K562 (cell line): ENCODE results near the gene SLC4A5. TPM values are rescaled to one million over a fixed set of nuclear protein-coding genes. Genes with fewer than 3 reads are reported as not detected.

Experiments used
- ARID2 ChIP-seq: fragments of 450-650 bp; IDR thresholded peaks from 2 replicates; pipeline ENCODE4 v1.6.1; 2017; ENCODE audit warnings: antibody characterized with exemption, mild to moderate bottlenecking
- BACH1 ChIP-seq: fragments of 200-800 bp; sonication (Bioruptor generic); IDR thresholded peaks from 2 replicates; pipeline ENCODE4 v1.6.1; 2016; ENCODE audit warnings: missing genetic modification characterization, missing compliant biosample characterization
- BCOR ChIP-seq: fragments of 450-650 bp; IDR thresholded peaks from 2 replicates; pipeline ENCODE4 v1.6.1; 2016
- CBX2 ChIP-seq: fragments of 200-600 bp; sonication (generic); IDR thresholded peaks from one replicate; pipeline ENCODE4 v1.6.1; 2012; ENCODE audit warnings: mild to moderate bottlenecking, low read length, inconsistent platforms; ENCODE audit not compliant: insufficient read depth, poor library complexity, severe bottlenecking
- CHD2 ChIP-seq: IDR thresholded peaks from 2 replicates; pipeline ENCODE4 v1.6.1; 2011; ENCODE audit warnings: low read depth, low read length
- CHD4 ChIP-seq: fragments of 200-600 bp; sonication (generic); IDR thresholded peaks from 3 replicates; pipeline ENCODE4 v1.6.1; 2012; ENCODE audit warnings: low read depth, mild to moderate bottlenecking, mixed read lengths, low read length, inconsistent platforms; ENCODE audit not compliant: insufficient read depth, insufficient replicate concordance, poor library complexity, severe bottlenecking
- CTBP1 ChIP-seq: fragments of 450-650 bp; IDR thresholded peaks from 2 replicates; pipeline ENCODE4 v1.6.1; 2016; ENCODE audit warnings: borderline replicate concordance
- DNMT1 ChIP-seq: fragments of 450-650 bp; IDR thresholded peaks from 2 replicates; pipeline ENCODE4 v1.6.1; 2016; ENCODE audit warnings: antibody characterized with exemption, mild to moderate bottlenecking
- FOXP1 ChIP-seq: sonication (generic); formaldehyde crosslinking; IDR thresholded peaks from 2 replicates; pipeline ENCODE4 v1.8.0; 2022; ENCODE audit warnings: mild to moderate bottlenecking, missing genetic modification reagents
- HNRNPK ChIP-seq: fragments of 200-400 bp; formaldehyde crosslinking; IDR thresholded peaks from one replicate; pipeline ENCODE4 v1.6.1; 2018; ENCODE audit warnings: mild to moderate bottlenecking, low read depth, low read length; ENCODE audit not compliant: poor library complexity, severe bottlenecking
- LEF1 ChIP-seq: fragments of 450-650 bp; IDR thresholded peaks from 2 replicates; pipeline ENCODE4 v1.6.1; 2016; ENCODE audit warnings: mild to moderate bottlenecking
- MAFK ChIP-seq: IDR thresholded peaks from 2 replicates; pipeline ENCODE4 v1.6.1; 2011; ENCODE audit warnings: low read length, improper control_type of control experiment
- MCM3 ChIP-seq: fragments of 450-650 bp; IDR thresholded peaks from 2 replicates; pipeline ENCODE4 v1.6.1; 2016
- NCOA6 ChIP-seq: fragments of 450-650 bp; IDR thresholded peaks from 2 replicates; pipeline ENCODE4 v1.6.1; 2017; ENCODE audit warnings: mild to moderate bottlenecking
- NEUROD1 ChIP-seq: fragments of 150-350 bp; IDR thresholded peaks from 2 replicates; pipeline ENCODE4 v1.6.1; 2014; ENCODE audit warnings: borderline replicate concordance, low read length, low read depth; ENCODE audit not compliant: partially characterized antibody
- NFE2 ChIP-seq: IDR thresholded peaks from 2 replicates; pipeline ENCODE4 v1.6.1; 2014; ENCODE audit warnings: antibody characterized with exemption, low read depth
- POLR3G ChIP-seq: IDR thresholded peaks from 2 replicates; pipeline ENCODE4 v1.6.1; 2011; ENCODE audit not compliant: insufficient read length, insufficient replicate concordance; ENCODE audit errors: extremely low read depth
- RB1 ChIP-seq: fragments of 450-650 bp; IDR thresholded peaks from 2 replicates; pipeline ENCODE4 v1.6.1; 2017; ENCODE audit warnings: low read depth, mild to moderate bottlenecking
- SIN3B ChIP-seq: fragments of 450-650 bp; IDR thresholded peaks from 2 replicates; pipeline ENCODE4 v1.6.1; 2017; ENCODE audit warnings: low read depth, mild to moderate bottlenecking, moderate library complexity
- ZC3H11A ChIP-seq: IDR thresholded peaks from 2 replicates; pipeline ENCODE4 v1.6.1; 2012; ENCODE audit warnings: low read depth, low read length, improper control_type of control experiment
- ZEB2 ChIP-seq: fragments of 450-650 bp; IDR thresholded peaks from 2 replicates; pipeline ENCODE4 v1.6.1; 2016
- ZNF408 ChIP-seq: fragments of 250-450 bp; sonication (Bioruptor Pico); IDR thresholded peaks from 2 replicates; pipeline ENCODE4 v1.4.0; 2020; ENCODE audit warnings: low read depth, mild to moderate bottlenecking, moderate library complexity
- ZNF785 ChIP-seq: fragments of 250-450 bp; sonication (Bioruptor Pico); IDR thresholded peaks from 2 replicates; pipeline ENCODE4 v1.4.0; 2020; ENCODE audit warnings: mild to moderate bottlenecking
- polyA plus RNA-seq, 8 experiments: library from polyadenylated mRNA; depleted of rRNA in 4 of 8; stranded (reverse) in 5 of 8; unstranded in 3 of 8; fragments of >200 nt; fragmentation: Nextera tagmentation in 2 of 8; fragmentation: Illumina TruSeq in 1 of 8; extraction: Ambion mirVana in 2 of 8; extraction: Trizol in 1 of 8; gene quantifications; 2 replicates each; pipeline versions ENCODE4 v1.2.1 to v1.2.3, GENCODE V29; 2011 to 2014; ENCODE audit warnings: inconsistent platforms in 1 of 8, missing spikeins in 1 of 8
- total RNA-seq, 7 experiments: library from RNA; depleted of rRNA in 6 of 7; stranded (reverse); fragments of >200 nt in 6 of 7; fragmentation: Illumina TruSeq in 2 of 7; extraction: Trizol in 2 of 7; gene quantifications; 2 replicates each; pipeline versions ENCODE4 v1.2.1 to v1.2.3, GENCODE V29; 2011 to 2021; ENCODE audit warnings: low replicate concordance in 1 of 7
- TF ChIP-seq, protein P1 (sequence below): fragments of 250-450 bp; sonication (Bioruptor Pico); IDR thresholded peaks from 2 replicates; pipeline ENCODE4 v1.5.0; 2021; ENCODE audit warnings: mild to moderate bottlenecking, borderline replicate concordance
- TF ChIP-seq, protein P2 (sequence below): fragments of 450-650 bp; formaldehyde crosslinking; IDR thresholded peaks from 2 replicates; pipeline ENCODE4 v1.4.0; 2020; ENCODE audit warnings: mild to moderate bottlenecking, moderate library complexity
- TF ChIP-seq, protein P3 (sequence below): fragments of 450-650 bp; IDR thresholded peaks from 2 replicates; pipeline ENCODE4 v1.6.1; 2016
- TF ChIP-seq, protein P4 (sequence below): sonication (generic); formaldehyde crosslinking; IDR thresholded peaks from 2 replicates; pipeline ENCODE4 v1.8.0; 2022; ENCODE audit warnings: mild to moderate bottlenecking, low read depth, missing genetic modification reagents

Gene SLC4A5
- total and polyA plus RNA-seq, 9 of the 15 experiments (the other 6 are each of a cell fraction or from before 2014, with no cell fraction given): 0.03 to 0.77 (median 0.14) TPM; not detected in 1

DNA sequence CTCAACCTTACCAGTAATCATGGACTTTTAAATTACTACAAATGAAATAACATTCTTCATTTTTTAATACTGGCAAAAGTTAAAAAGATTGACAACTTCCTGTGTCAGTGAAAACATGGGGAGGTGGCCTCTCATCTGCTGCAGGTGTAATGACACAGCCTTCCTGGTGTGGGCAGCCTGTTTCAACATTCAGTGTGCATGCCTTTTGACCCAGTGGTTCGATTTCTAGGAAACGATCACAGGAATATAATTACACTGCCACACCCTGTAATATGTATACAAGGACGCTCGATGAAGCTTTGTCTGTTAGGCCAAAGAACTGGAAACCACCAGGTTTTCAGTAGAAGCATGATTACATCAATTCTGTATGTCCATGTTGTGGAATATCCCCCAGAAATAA is 76.1 kb downstream of the SLC4A5 start (continued):
- TF ChIP-seq, protein P1, sequence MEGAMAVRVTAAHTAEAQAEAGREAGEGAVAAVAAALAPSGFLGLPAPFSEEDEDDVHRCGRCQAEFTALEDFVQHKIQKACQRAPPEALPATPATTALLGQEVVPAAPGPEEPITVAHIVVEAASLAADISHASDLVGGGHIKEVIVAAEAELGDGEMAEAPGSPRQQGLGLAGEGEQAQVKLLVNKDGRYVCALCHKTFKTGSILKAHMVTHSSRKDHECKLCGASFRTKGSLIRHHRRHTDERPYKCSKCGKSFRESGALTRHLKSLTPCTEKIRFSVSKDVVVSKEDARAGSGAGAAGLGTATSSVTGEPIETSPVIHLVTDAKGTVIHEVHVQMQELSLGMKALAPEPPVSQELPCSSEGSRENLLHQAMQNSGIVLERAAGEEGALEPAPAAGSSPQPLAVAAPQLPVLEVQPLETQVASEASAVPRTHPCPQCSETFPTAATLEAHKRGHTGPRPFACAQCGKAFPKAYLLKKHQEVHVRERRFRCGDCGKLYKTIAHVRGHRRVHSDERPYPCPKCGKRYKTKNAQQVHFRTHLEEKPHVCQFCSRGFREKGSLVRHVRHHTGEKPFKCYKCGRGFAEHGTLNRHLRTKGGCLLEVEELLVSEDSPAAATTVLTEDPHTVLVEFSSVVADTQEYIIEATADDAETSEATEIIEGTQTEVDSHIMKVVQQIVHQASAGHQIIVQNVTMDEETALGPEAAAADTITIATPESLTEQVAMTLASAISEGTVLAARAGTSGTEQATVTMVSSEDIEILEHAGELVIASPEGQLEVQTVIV: no peak
- TF ChIP-seq, protein P2, sequence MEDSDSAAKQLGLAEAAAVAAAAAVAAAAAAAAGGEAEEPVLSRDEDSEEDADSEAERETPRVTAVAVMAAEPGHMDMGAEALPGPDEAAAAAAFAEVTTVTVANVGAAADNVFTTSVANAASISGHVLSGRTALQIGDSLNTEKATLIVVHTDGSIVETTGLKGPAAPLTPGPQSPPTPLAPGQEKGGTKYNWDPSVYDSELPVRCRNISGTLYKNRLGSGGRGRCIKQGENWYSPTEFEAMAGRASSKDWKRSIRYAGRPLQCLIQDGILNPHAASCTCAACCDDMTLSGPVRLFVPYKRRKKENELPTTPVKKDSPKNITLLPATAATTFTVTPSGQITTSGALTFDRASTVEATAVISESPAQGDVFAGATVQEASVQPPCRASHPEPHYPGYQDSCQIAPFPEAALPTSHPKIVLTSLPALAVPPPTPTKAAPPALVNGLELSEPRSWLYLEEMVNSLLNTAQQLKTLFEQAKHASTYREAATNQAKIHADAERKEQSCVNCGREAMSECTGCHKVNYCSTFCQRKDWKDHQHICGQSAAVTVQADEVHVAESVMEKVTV: peak; percentile 71
- TF ChIP-seq ZC3H11A (no peak), MAFK (no peak), ZEB2 (0 out of 2 replicates have a peak, but pooled peaks have one; percentile 29), SIN3B (no peak), CHD2 (no peak), FOXP1 (CRISPR knock-in tag) (no peak), CBX2 (no peak), NCOA6 (0 out of 2 replicates have a peak, but pooled peaks have one; percentile 21), NEUROD1 (no peak), HNRNPK (no peak), CHD4 (no peak), BACH1 (no peak), ARID2 (no peak), NFE2 (peak; percentile 52; the same call in 1 of the 2 replicates), DNMT1 (no peak), BCOR (no peak), RB1 (peak; percentile 45; the same call in 1 of the 2 replicates), CTBP1 (peak; percentile 60), POLR3G (no peak), MCM3 (no peak), ZNF785 (CRISPR knock-in tag) (no peak), ZNF408 (no peak), LEF1 (peak; percentile 91; the same call in 1 of the 2 replicates)
- TF ChIP-seq, protein P3, sequence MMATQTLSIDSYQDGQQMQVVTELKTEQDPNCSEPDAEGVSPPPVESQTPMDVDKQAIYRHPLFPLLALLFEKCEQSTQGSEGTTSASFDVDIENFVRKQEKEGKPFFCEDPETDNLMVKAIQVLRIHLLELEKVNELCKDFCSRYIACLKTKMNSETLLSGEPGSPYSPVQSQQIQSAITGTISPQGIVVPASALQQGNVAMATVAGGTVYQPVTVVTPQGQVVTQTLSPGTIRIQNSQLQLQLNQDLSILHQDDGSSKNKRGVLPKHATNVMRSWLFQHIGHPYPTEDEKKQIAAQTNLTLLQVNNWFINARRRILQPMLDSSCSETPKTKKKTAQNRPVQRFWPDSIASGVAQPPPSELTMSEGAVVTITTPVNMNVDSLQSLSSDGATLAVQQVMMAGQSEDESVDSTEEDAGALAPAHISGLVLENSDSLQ: peak; percentile 73
- TF ChIP-seq, protein P4, sequence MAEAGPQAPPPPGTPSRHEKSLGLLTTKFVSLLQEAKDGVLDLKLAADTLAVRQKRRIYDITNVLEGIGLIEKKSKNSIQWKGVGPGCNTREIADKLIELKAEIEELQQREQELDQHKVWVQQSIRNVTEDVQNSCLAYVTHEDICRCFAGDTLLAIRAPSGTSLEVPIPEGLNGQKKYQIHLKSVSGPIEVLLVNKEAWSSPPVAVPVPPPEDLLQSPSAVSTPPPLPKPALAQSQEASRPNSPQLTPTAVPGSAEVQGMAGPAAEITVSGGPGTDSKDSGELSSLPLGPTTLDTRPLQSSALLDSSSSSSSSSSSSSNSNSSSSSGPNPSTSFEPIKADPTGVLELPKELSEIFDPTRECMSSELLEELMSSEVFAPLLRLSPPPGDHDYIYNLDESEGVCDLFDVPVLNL (CRISPR knock-in tag): no peak
